Activated naive CD4-positive, alpha-beta T cell (primary cell): ENCODE measurements around the gene CFHR1.
"Not testable (repeated sequence)": the region's sequence is repeated elsewhere in the genome, so short reads cannot be mapped to it uniquely, and the experiment has no call there.

ENCODE experiments used
- DNase-seq, 4 experiments: peaks; one replicate each; lab custom pipeline; 2025; lab: John Stamatoyannopoulos, UW

The CFHR1 gene

DNA sequence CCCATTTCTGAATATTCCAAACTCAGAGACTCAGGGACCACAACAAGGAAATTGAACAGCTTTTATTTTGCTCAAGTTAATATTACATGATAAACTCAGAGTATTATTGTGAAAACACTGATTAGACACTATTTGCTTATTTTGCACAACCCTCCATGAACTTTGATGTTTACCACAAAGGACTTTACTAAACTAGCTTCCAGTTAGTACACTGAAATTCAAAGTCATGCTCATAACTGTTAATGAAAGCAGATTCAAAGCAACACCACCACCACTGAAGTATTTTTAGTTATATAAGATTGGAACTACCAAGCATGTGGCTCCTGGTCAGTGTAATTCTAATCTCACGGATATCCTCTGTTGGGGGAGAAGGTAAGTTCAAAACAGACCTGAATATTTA, at the start of gene CFHR1:
Gene CFHR1 (plus strand): TSS at position 201 of the 400 bp plus-strand sequence. CDS start 114 bp downstream, at position 315.
- not testable (repeated sequence) for DNase-seq

DNA sequence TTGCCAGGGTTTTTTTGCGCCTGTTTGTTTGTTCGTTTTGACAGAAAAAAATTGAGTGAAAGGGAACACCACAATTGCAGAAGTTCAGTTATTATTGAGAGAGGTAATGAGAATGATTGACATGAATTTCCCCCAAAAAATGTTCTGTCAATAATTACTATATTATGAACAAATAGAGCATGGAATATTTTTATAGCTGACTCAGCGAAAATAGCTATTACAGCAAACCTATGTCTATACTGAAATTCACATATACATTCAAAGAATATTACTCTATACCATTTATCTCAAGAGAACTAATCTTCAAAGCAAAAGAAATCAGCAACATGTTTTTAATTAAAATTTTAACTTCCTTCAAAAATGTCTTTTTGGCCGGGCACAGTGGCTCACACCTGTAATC, 49.7 kb upstream of the CFHR1 start:
- DNase-seq = not testable (repeated sequence)

DNA sequence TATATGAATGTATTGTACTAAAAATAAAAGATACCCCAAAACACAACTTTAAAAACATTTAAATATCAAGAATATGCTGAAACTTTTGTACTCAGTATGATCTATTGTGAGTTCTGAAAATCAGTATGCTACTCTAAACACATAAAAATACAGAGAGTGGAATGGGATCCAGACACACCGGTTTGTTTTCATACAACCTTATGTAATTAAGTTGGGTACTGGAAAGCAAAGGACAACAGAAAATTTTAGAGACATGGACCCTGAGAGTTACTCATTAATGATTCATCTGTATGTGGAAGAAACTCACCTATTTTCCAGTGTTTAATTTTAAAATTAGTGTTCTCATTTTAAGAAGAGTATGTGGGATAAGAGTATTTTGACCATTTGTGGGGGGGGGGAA, 45.8 kb upstream of the CFHR1 start:
- no peak for DNase-seq

DNA sequence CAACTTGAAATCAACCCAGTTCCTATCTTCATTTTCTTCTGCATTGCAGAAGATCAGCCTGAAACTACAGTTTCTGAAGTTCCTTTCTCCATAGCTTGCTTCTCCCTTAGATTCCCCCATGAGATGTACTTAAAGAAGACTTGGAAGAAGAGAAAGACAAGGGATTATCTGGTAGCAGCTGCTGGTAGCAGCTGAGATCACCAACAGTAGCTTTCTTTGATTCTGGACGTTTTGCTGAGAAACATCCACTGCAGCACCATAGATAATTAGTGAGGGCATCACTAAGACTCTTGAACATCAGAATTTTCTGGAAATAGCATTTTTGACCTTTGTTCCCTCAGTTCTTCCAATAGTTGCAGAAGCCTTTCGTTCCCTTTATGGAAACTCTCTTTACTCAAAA, 45.4 kb upstream of the CFHR1 start:
- DNase-seq = no peak

DNA sequence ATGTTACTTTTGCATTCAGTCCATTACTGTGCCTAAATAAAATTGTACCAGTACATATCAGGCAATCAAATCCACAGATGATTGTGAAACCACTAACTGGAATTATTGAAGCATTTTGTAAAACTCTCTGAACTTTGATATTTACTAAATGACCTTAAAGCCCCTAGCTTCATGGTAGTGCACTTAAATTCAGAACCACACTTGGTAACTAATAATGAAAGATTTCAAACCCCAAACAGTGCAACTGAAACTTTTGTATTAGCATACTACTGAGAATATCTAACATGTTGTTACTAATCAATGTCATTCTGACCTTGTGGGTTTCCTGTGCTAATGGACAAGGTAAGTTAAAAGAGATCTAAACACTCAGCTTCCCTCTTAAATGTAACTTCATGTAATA, 44.9 kb upstream of the CFHR1 start, which contains the start of gene CFHR3:
Gene CFHR3 (plus strand): TSS at position 238 of the 400 bp plus-strand sequence. CDS start 47 bp downstream, at position 285.
- DNase-seq = no peak

DNA sequence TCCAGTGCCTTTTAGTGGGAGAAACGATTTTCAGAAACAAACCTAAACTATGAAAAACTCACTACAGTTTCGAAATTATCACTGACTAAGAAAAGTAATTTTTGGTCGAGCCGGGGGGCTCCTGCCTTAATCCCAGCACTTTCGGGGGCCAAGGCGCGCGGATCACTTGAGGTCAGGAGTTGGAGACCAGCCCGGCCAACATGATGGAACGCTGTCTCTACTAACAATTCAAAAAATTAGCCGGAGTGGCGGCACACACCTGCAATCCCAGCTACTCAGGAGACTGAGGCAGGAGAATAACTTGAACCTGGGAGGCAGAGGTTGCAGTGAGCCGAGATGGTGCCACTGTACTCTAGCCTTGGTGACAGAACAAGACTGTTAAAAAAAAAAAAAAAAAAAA, 41.9 kb upstream of the CFHR1 start:
- no peak for DNase-seq

DNA sequence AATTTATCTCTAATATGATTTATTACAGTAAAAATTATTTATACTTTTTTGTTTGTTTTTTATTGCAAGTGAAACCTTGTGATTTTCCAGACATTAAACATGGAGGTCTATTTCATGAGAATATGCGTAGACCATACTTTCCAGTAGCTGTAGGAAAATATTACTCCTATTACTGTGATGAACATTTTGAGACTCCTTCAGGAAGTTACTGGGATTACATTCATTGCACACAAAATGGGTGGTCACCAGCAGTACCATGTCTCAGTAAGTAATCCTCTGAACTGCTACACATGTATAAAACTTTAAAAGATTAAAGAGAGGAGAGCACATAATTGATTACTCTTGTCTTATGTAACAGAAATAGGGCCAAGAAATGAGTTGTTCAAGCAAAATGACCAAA, 40.4 kb upstream of the CFHR1 start:
- DNase-seq = no peak

DNA sequence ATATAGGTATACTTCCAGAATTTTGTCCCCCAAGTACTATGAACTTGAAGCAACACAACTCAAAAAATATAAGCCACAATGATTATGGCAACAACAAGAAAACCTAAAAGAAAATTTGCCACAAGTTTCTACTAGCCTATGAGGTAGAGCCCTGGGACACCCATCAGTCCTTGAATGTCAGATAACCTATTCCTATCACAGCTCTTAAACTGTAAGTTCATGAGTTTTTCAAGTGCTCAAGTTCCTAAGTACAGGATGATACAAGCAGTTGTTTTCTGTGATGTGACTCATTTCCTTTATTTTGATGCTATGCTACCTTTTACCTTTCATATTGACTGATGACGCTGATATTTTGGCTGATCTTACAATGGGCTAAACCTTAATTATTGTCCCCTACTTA, 28.3 kb upstream of the CFHR1 start:
- DNase-seq = not testable (repeated sequence)

DNA sequence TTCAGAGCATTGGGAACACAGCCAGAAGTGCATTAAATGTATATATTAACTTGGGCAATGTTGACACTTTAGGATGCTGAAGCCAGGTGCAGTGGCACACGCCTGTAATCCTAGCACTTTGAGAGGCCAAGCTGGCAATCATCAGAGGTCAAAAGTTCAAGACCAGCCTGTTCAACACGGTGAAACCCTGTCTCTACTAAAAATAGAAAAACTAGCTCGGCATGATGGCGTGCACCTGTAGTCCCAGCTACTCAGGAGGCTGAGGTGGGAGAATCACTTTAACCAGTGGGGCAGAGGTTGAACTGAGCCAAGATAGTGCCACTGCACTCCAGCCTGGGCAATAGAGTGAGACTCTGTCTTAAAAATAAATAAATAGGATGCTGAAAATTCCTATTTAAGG, 25.4 kb upstream of the CFHR1 start:
- DNase-seq = not testable (repeated sequence)

DNA sequence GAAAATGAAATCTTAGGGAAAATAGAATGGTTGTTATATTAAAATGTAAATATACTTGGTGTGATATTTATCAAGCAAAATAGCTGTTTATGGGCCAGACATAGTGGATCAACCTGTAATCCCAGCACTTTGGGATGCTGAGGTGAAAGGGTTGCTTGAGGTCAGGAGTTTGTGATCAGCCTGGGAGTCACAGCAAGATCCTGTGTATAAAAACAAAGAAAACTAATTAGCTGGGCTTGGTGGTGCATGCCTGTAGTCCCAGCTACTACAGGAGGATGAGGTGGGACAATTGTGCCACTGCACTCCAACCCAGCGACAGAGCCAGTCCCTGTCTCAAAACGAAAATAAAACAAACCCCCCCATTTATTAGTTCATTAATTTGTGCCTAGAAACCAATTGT, 21.6 kb upstream of the CFHR1 start:
- no peak for DNase-seq

DNA sequence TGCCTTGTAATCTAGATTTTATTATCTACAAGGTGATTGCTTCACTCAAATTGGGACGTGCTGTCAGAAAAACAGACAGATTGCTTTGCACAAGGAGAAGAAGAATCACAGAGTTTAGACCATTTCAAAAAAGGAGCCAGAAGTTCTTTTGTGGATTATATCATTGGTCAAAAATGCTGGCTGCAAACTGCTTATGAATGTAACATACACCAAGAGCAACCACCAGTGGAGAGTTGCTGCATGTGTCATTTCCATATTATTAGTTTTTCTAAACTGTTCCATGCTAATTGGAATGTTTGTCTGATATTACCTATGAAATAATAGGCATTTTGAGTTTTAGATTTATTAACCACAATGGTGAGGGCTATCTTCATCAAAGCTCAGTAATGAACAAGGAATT, 17.6 kb upstream of the CFHR1 start:
- not testable (repeated sequence) for DNase-seq

DNA sequence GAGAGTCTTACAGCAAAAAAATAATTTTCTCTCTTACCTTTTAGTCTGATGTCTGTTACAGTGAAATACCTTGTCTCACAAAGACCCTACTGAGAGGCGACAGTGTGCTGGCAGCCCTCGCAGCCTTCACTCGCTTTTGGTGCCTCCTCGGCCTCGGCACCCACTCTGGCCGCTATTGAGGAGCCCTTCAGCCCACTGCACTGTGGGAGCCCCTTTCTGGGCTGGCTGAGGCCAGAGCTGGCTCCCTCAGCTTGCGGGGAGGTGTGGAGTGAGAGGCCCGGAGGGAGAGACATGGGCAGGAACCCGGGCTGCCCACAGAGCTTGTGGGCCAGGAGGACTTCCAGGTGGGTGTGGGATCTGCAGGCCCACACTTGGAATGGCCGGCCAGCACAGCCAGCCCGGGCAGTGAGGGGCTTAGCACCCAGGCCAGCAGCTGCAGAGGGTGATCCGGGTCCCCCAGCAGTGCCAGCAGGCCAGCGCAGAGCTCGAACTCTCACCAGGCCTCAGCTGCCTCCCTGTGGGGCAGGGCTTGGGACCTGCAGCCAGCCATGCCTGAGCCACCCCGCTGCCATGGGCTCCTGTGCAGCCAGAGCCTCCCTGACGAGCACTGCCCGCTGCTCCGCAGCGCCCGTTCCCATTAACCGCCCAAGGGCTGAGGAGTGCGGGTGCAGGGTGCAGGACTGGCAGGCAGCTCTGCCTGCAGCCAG, 10.8 kb upstream of the CFHR1 start:
- no peak for DNase-seq

DNA sequence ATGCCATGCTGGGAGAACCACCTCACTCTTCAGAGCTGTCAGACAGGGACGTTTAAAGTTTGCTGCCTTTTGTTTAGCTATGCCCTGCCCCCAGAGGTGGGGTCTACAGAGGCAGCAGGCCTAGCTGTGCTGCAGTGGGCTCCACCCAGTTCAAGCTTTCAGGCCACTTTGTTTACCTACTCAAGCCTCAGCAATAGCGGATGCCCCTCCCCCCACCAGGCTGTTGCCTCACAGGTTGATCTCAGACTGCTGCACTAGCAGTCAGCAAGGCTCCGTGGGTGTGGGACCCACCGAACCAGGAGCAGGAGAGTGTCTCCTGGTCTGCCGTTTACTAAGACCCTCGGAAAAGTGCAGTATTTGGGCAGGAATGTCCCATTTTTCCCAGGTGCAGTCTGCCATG, 2.1 kb upstream of the CFHR1 start:
- not testable (repeated sequence) for DNase-seq

DNA sequence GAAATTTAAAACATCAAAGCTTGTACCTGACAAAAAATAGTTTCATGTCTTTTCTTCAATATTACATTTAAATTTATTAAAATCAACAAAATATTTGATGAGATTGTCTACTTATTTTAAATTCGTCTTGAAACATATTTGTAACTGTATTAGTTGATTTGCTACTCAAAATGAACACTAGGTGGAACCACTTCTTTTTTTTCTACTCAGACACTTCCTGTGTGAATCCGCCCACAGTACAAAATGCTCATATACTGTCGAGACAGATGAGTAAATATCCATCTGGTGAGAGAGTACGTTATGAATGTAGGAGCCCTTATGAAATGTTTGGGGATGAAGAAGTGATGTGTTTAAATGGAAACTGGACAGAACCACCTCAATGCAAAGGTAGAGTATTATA, 8.3 kb downstream of the CFHR1 start:
- not testable (repeated sequence) for DNase-seq

DNA sequence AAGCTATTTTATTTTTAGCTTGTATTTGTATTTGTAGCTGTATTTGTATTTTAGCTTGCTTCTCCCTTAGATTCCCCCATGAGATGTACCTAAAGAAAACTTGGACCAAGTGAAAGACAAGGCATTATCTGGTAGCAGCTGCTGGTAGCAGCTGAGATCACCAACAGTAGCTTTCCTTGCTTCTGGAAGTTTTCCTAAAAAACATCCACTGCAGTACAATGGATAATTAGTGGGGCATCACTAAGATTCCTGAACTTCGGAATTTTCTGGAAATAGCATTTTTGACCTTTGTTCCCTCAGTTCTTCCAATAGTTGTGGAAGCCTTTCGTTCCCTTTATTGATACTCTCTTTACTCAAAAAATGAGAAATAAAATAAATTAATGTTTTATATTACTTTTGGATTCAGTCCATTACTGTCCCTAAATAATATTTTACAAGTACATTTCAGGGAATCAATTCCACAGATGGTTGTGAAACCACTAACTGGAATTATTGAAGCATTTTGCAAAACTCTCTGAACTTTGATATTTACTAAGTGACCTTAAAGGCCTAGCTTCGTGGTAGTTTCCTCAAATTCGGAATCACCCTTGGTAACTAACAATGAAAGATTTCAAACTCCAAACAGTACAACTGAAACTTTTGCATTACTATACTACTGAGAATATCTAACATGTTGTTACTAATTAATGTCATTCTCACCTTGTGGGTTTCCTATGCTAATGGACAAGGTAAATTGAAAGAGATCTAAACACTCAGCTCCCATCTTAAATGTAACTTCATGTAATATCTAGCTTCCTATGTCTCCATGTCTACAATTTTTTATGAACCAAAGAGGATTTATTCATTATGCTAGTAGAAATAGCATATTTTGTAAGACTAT, 30.3 kb downstream of the CFHR1 start:
- DNase-seq = not testable (repeated sequence)

DNA sequence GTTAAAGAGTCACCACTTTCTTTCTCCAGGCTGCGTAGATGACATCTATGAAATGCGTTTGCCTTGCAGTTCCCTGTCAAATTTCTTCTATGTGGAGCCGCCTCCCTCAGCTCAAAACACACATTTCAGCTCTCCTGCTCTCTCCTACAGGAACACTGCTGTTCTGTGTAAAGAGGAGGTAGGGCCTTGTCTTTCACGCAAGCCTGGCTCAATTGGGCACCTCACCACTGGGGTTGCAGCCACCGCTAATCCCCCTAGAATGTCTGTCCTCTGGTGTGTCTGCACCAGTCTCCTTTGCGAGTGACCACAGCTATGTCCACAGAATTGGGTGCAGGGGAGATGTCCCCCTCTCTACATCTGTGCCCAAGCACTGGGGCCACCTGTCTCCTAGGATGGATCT, 36.5 kb downstream of the CFHR1 start:
- DNase-seq = no peak

DNA sequence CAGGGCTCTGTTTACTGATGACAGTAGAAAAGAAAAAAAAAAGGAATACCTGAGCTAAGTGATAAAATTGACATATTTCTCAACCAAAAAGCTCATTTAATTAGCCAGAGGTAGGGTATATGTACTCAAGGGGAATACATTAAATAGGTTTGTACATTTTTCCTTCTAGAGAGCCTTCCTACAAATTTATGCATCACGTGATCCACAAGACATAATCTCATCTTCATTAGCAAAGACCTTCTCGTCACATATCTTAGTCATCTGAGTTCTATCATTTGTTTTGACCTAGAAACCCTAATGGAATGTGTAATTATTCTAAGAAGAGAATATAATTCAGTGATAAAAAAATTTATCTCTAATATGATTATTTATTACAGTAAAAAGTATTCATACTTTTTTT, 37.7 kb downstream of the CFHR1 start:
- DNase-seq = no peak

DNA sequence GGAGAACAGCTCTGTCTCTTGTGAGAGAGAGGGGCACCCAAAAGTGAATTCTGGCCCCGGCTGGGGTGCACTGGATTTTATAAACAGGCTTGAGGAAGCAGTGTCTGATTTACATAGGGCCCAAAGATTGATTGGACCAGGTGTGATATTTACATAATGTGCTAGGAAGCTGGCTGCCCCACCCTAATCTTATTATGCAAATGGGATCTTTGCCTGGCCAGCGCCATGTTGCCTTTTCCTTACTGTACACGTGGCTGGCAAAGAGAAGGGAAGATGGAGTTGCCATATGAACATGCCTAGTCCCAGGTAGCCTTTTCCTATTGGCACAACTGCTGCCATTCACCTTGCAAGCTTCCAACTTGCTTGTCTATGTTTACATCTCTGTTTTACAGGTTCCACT, 39.3 kb downstream of the CFHR1 start:
- no peak for DNase-seq

DNA sequence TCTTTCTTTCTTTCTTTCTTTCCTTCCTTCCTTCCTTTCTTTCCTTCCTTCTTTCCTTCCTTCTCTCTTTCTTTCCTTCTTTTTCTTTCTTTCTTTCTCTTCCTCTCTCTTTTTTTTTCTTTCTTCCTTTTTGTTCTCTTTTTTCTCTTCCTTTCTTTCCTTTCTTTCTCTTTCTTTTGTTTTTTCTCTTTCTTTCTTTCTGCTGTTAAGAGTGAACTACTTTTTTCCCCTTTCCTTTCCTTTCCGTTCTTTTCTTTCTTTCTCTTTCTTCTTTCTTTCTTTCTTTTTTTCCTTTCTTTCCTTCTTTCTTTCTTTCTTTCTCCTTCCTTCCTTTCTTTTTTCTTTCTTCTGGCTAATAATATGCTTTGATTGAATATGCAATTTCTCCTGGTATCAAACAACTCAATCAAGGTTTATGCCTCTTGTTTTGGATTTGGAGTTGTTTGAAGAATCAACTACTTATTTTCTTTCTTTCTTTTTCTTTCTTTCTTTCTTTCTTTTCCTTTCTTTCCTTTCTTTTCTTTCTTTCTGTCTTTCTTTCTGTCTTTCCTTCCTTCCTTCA, 40.9 kb downstream of the CFHR1 start:
- DNase-seq = no peak

DNA sequence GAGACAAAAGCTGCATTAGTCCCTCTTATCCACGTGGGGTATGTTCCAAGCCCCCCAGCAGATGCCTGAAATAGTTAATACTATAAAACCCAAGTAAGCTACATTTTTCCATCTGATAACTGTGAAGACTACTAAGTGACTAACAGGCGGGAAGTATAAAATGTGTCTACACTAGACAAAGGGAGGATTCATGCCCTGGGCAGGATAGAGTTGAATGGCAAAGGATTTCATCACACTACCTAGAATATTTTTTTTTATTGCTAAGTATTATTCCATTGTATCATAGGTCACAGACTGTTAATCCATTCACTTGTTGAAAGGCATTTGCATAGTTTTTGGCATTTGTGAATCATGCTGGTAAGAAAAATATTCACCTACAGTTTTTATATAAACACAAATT, 41.9 kb downstream of the CFHR1 start:
- DNase-seq = no peak

DNA sequence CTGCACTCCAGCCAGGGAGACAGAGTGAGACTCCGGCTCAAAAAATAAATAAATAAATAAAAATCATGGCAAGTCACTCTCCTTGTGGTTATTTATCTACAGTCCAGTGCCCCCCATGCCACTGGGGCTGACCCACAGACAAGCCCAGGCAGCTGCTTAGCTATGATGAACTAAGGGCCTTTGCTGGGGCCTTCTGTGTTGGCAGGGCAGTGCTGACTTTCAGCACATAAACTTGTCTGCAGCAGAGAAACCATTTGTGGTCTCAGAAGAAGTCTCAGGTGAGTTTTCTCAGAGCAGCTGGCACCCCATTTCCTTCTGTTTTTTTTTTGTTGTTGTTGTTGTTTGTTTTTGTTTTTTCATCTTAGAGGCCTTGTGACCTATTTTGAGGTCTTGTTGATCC, 47.4 kb downstream of the CFHR1 start:
- DNase-seq = no peak

DNA sequence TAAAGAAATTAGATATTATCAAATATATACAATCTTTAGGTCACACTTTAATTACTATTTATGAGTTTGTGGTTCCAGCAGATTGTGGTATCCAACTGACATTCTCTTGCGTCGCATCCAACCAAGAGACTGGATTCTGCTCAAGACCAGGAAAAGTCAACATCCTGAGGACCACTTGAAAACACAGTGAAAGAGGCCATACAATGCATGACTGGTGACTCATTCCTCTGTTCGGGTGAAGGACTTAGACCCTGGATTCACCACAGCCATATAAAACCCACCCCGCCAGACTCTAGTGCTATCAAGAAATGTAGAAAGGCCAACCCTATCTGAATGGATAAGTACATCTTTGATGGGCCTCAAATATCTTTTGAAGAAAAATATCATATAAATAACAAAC, 53.9 kb downstream of the CFHR1 start:
- DNase-seq = no peak

DNA sequence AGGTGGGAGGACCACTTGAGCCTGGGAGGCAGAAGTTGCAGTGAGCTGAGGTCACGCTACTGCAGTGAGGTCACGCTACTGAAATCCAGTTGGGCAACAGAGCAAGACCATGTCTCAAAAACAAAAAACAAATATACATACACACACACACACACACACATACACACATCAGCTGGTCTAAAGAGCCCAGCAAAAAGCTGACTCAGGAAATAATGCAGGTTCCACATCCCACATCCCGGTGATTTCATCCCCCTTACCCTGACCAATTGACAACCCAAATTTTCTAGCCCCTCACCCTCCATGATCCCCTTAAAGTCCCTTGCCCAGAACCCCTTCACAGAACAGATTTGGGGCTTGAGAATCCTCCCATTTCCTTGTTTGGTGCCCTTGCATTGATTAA, 56.4 kb downstream of the CFHR1 start:
- no peak for DNase-seq
